NB4 (cell line): Measurements from ENCODE around the gene PDE3A.

Experiments
- CTCF ChIP-seq: IDR thresholded peaks from one replicate; pipeline ENCODE4 v1.5.1; 2012; ENCODE audit warnings: low read depth, low read length
- POLR2A ChIP-seq: IDR thresholded peaks from 2 replicates; pipeline ENCODE4 v1.6.1; 2011; ENCODE audit warnings: mild to moderate bottlenecking; ENCODE audit not compliant: insufficient read length; ENCODE audit errors: extremely low read depth

- TF ChIP-seq CTCF = peak; percentile 44
- no peak for TF ChIP-seq POLR2A
Measured at GRCh38 chr12:20601668-20602280, 233.4 kb downstream of the PDE3A start.
